ENCODE data around the gene ZNF385C. TPM values are rescaled to one million over a fixed set of nuclear protein-coding genes. Genes with fewer than 3 reads are reported as not detected.

ZNF385C gene
- polyA plus RNA-seq, 1 donor (not counting 4 experiments of a cell fraction or from before 2014, with no cell fraction given): 0.09 TPM

GRCh38 chr17:42130310-42130936 lies 32.1 kb upstream of the ZNF385C start:
- H3K27me3 ChIP-seq (ENCODE audit: control insufficient read depth, extremely low read depth, insufficient read depth, low read length): no peaks in the 10 kb centered on the region
- dilution Hi-C loops (cut with MboI; ENCODE audit: extremely low pct_ligation_motif_present, low sequenced_read_pairs): no loop called here
- no peak overlapping the region for H3K4me2 ChIP-seq (ENCODE audit: control insufficient read depth, extremely low read depth, insufficient read depth, low read depth, low read length)
- H3K4me3 ChIP-seq (ENCODE audit: control insufficient read depth in 2 of 3, extremely low read depth in 1 of 3, insufficient read depth in 2 of 3, low read depth in 1 of 3, low read length in 3 of 3): no peak overlapping the region
- peaks cover 16% of the 10 kb centered on the region for H3K4me1 ChIP-seq (ENCODE audit: control insufficient read depth, extremely low read depth, insufficient read depth, low read length)
- peaks cover 27% of the 10 kb centered on the region for H4K20me1 ChIP-seq (ENCODE audit: control insufficient read depth, extremely low read depth, insufficient read depth, low read length)
- H3K9me1 ChIP-seq (ENCODE audit: control insufficient read depth, extremely low read depth, insufficient read depth, low read length): peaks cover 2% of the 10 kb centered on the region
- TF ChIP-seq EZH2 (IDR thresholded peaks at IDR 0.05; ENCODE audit: low read length): no peak
- no peak for TF ChIP-seq CTCF (optimal IDR thresholded peaks at IDR 0.05 in 1 of 3, IDR thresholded peaks at IDR 0.05 in 1 of 3, conservative IDR thresholded peaks at IDR 0.05 in 1 of 3; ENCODE audit: extremely low read depth in 1 of 3, insufficient read depth in 2 of 3, low read length in 3 of 3)
- H3K9ac ChIP-seq (ENCODE audit: control insufficient read depth, extremely low read depth, insufficient read depth, low read length): no peak overlapping the region
- H3K79me2 ChIP-seq (ENCODE audit: control insufficient read depth, insufficient read depth, low read length): peaks cover 50% of the 10 kb centered on the region
- H3K9me3 ChIP-seq (ENCODE audit: control insufficient read depth, low read depth, low read length): no peaks in the 10 kb centered on the region
- DNase-seq (ENCODE audit: low read depth, low spot score): no peak
- H2AFZ ChIP-seq (ENCODE audit: control insufficient read depth, low read length): no peak overlapping the region
- peaks cover 42 to 48% of the 10 kb centered on the region in 2 experiments for H3K36me3 ChIP-seq (ENCODE audit: control insufficient read depth in 2 of 2, extremely low read depth in 1 of 2, insufficient read depth in 2 of 2, low read length in 2 of 2)
- FAIRE-seq: no peak
- no peak overlapping the region for H3K27ac ChIP-seq (ENCODE audit: control insufficient read depth, insufficient read depth, low read length)

- H3K4me1 ChIP-seq (ENCODE audit: control insufficient read depth, extremely low read depth, insufficient read depth, low read length): peaks cover 15% of the 10 kb centered on the region
- H3K36me3 ChIP-seq (ENCODE audit: control insufficient read depth in 2 of 2, extremely low read depth in 1 of 2, insufficient read depth in 2 of 2, low read length in 2 of 2): peaks cover 46% of the 10 kb centered on the region in 2 experiments
- H4K20me1 ChIP-seq (ENCODE audit: control insufficient read depth, extremely low read depth, insufficient read depth, low read length): peaks cover 25% of the 10 kb centered on the region
- H3K4me2 ChIP-seq (ENCODE audit: control insufficient read depth, extremely low read depth, insufficient read depth, low read depth, low read length): no peak overlapping the region
- H3K9me3 ChIP-seq (ENCODE audit: control insufficient read depth, low read depth, low read length): no peaks in the 10 kb centered on the region
- H3K9ac ChIP-seq (ENCODE audit: control insufficient read depth, extremely low read depth, insufficient read depth, low read length): no peak overlapping the region
- no peaks in the 10 kb centered on the region for H3K27me3 ChIP-seq (ENCODE audit: control insufficient read depth, extremely low read depth, insufficient read depth, low read length)
- no peak overlapping the region for H3K27ac ChIP-seq (ENCODE audit: control insufficient read depth, insufficient read depth, low read length)
- no peak for FAIRE-seq
- no peak for TF ChIP-seq EZH2 (IDR thresholded peaks at IDR 0.05; ENCODE audit: low read length)
- TF ChIP-seq CTCF (optimal IDR thresholded peaks at IDR 0.05 in 1 of 3, IDR thresholded peaks at IDR 0.05 in 1 of 3, conservative IDR thresholded peaks at IDR 0.05 in 1 of 3; ENCODE audit: extremely low read depth in 1 of 3, insufficient read depth in 2 of 3, low read length in 3 of 3): no peak
- peaks cover 39% of the 10 kb centered on the region for H3K79me2 ChIP-seq (ENCODE audit: control insufficient read depth, insufficient read depth, low read length)
- H2AFZ ChIP-seq (ENCODE audit: control insufficient read depth, low read length): no peak overlapping the region
- H3K9me1 ChIP-seq (ENCODE audit: control insufficient read depth, extremely low read depth, insufficient read depth, low read length): peaks cover 2% of the 10 kb centered on the region
- dilution Hi-C loops (cut with MboI; ENCODE audit: extremely low pct_ligation_motif_present, low sequenced_read_pairs): no loop called here
- no peak overlapping the region for H3K4me3 ChIP-seq (ENCODE audit: control insufficient read depth in 2 of 3, extremely low read depth in 1 of 3, insufficient read depth in 2 of 3, low read depth in 1 of 3, low read length in 3 of 3)
- no peak for DNase-seq (ENCODE audit: low read depth, low spot score)
These were observed 31.0 kb upstream of the ZNF385C start for GRCh38 chr17:42129109-42129837.
